ENCODE measurements around the gene LILRA6.
"Not testable (repeated sequence)": the region's sequence is repeated elsewhere in the genome, so short reads cannot be mapped to it uniquely, and the experiment has no call there.

- not testable (repeated sequence) for TF ChIP-seq CTCF (IDR thresholded peaks at IDR 0.05; ENCODE audit: low read depth, low read length); EZH2phosphoT487 (IDR thresholded peaks at IDR 0.05; ENCODE audit: low read depth)
Observed at GRCh38 chr19:54281729-54282075, 39.1 kb upstream of the LILRA6 start.

Data from OCI-LY3 (cell line).